Naive thymus-derived CD4-positive, alpha-beta T cell (primary cell): ENCODE results near the gene HAO2. TPM values are rescaled to one million over a fixed set of nuclear protein-coding genes. Genes with fewer than 3 reads are reported as not detected.

Source experiments
- ATAC-seq: fragments of 150-1000 bp; cut with Tn5 transposase; 2 replicates; pipeline ENCODE4 v1.10.0; 2021; ENCODE audit warnings: mild to moderate bottlenecking, moderate library complexity
- CTCF ChIA-PET: fragments of 350-600 bp; sonication (Branson Sonifier 250); formaldehyde crosslinking; loops from one replicate; lab custom pipeline; 2021; ENCODE audit warnings: antibody characterized with exemption; lab: Charles Lee
- POLR2A ChIA-PET: fragments of 350-600 bp; sonication (Branson Sonifier 250); formaldehyde crosslinking; loops from one replicate; lab custom pipeline; 2021; ENCODE audit warnings: antibody characterized with exemption, inconsistent platforms; lab: Charles Lee
- DNase-seq, 9 donors: peaks; one replicate each; pipeline versions ENCODE4 v3.0.0 to v3.0.0-alpha.2; 2020 to 2022; ENCODE audit warnings: mixed read lengths in 1 of 9
- H3K27ac ChIP-seq: one replicate; pipeline ENCODE4 v1.7.0; 2013; ENCODE audit warnings: mild to moderate bottlenecking, low read depth, low read length, moderate library complexity
- H3K27me3 ChIP-seq, 2 donors: one replicate each; pipeline ENCODE4 v1.7.0; 2013; ENCODE audit warnings: low read length in 2 of 2, mild to moderate bottlenecking in 2 of 2, moderate library complexity in 2 of 2; ENCODE audit not compliant: control insufficient read depth in 2 of 2, insufficient read depth in 2 of 2
- H3K36me3 ChIP-seq, 3 experiments: 1 replicate in 2 of 3; 2 replicates in 1 of 3; pipeline ENCODE4 v1.7.0; 2013; ENCODE audit warnings: low read length in 3 of 3, mild to moderate bottlenecking in 3 of 3, moderate library complexity in 1 of 3; ENCODE audit not compliant: insufficient read depth in 3 of 3, control insufficient read depth in 2 of 3
- H3K4me1 ChIP-seq, 2 donors: one replicate each; pipeline ENCODE4 v1.7.0; 2013; ENCODE audit warnings: low read length in 2 of 2, mild to moderate bottlenecking in 2 of 2, moderate library complexity in 1 of 2; ENCODE audit not compliant: control insufficient read depth in 2 of 2, insufficient read depth in 2 of 2
- H3K4me3 ChIP-seq: 2 replicates; pipeline ENCODE4 v1.7.0; 2013; ENCODE audit warnings: mild to moderate bottlenecking, low read length
- H3K9me3 ChIP-seq, 3 experiments: 1 replicate in 2 of 3; 2 replicates in 1 of 3; pipeline ENCODE4 v1.7.0; 2013; ENCODE audit warnings: low read length in 3 of 3; ENCODE audit not compliant: control insufficient read depth in 2 of 3
- H3K27ac Mint-ChIP-seq, 9 donors: one replicate each; pipeline ENCODE4 v1.8.0; 2020 to 2022; ENCODE audit warnings: mixed read lengths in 9 of 9, mild to moderate bottlenecking in 8 of 9, moderate library complexity in 5 of 9, inconsistent platforms in 2 of 9
- H3K27me3 Mint-ChIP-seq, 5 donors: one replicate each; pipeline ENCODE4 v1.8.0; 2021 to 2022; ENCODE audit warnings: mixed read lengths in 5 of 5, mild to moderate bottlenecking in 1 of 5
- H3K36me3 Mint-ChIP-seq, 5 donors: one replicate each; pipeline ENCODE4 v1.8.0; 2020 to 2022; ENCODE audit warnings: mixed read lengths in 5 of 5, mild to moderate bottlenecking in 3 of 5, inconsistent platforms in 1 of 5
- H3K4me1 Mint-ChIP-seq, 7 donors: one replicate each; pipeline ENCODE4 v1.8.0; 2020 to 2022; ENCODE audit warnings: mixed read lengths in 7 of 7, mild to moderate bottlenecking in 3 of 7, inconsistent platforms in 1 of 7
- H3K4me3 Mint-ChIP-seq, 10 donors: one replicate each; pipeline ENCODE4 v1.8.0; 2020 to 2022; ENCODE audit warnings: mild to moderate bottlenecking in 10 of 10, mixed read lengths in 10 of 10, moderate library complexity in 6 of 10, inconsistent platforms in 2 of 10
- H3K9me3 Mint-ChIP-seq, 11 donors: one replicate each; pipeline ENCODE4 v1.8.0; 2020 to 2022; ENCODE audit warnings: mixed read lengths in 11 of 11, mild to moderate bottlenecking in 4 of 11, inconsistent platforms in 1 of 11, moderate library complexity in 1 of 11
- intact Hi-C, 2 donors: fragments of 100-400 bp; cut with micrococcal nuclease; formaldehyde crosslinking; loops; one replicate each; pipeline ENCODE4 v1.15.1; 2023
- polyA plus RNA-seq, 2 donors: library from polyadenylated mRNA; unstranded; fragments of 300-500 nt; fragmentation: Illumina TruSeq; gene quantifications; one replicate each; pipeline ENCODE4 v1.2.3, GENCODE V29; 2021
- total RNA-seq, 6 experiments: library from RNA in 5 of 6; stranded (reverse) in 5 of 6; gene quantifications; 1 replicate in 5 of 6; 2 replicates in 1 of 6; pipeline ENCODE4 v1.2.3 and lab custom pipeline; 2021 to 2026

The HAO2 gene
- total and polyA plus RNA-seq, 7 experiments from 2014 or later = not detected

DNA sequence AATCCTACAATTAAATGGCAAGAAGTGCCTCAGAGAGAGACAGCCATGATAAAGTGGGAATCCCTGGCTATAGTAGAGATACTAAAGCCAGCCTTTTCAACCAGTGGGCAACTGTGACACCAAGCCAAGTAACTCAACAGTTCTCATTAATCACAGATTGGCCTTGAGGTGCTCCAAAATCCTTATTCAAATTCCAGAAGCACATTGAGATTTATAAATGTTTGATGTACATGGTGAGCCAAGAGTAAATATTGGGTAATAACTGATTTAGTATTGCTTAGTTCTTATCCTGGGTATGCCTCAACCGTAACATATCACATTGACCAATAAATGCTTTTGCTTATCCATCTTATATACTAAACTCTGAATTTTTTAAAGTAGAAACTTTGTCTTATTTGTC is 17.1 kb downstream of the HAO2 start:
- no peaks in the 10 kb centered on the region for H3K4me1 Mint-ChIP-seq
- peaks cover 0 to 5% (median 0%) of the 10 kb centered on the region in 11 donors for H3K9me3 Mint-ChIP-seq
- ChIA-PET POLR2A (no interaction called here), CTCF (no interaction called here)
- H3K4me3 Mint-ChIP-seq = no peak overlapping the region
- ATAC-seq (no peak), DNase-seq (no peak)
- H3K27me3 Mint-ChIP-seq = peaks cover 5 to 39% (median 11%) of the 10 kb centered on the region in 5 donors
- no peak overlapping the region for H3K27ac ChIP-seq
- no peak overlapping the region for H3K27ac Mint-ChIP-seq
- H3K36me3 ChIP-seq = no peaks in the 10 kb centered on the region
- no peaks in the 10 kb centered on the region for H3K4me1 ChIP-seq
- no peak overlapping the region for H3K4me3 ChIP-seq
- H3K9me3 ChIP-seq = no peaks in the 10 kb centered on the region
- H3K36me3 Mint-ChIP-seq = peaks cover 0 to 3% (median 0%) of the 10 kb centered on the region in 5 donors
- intact Hi-C loops = no loop called here
- no peaks in the 10 kb centered on the region for H3K27me3 ChIP-seq

DNA sequence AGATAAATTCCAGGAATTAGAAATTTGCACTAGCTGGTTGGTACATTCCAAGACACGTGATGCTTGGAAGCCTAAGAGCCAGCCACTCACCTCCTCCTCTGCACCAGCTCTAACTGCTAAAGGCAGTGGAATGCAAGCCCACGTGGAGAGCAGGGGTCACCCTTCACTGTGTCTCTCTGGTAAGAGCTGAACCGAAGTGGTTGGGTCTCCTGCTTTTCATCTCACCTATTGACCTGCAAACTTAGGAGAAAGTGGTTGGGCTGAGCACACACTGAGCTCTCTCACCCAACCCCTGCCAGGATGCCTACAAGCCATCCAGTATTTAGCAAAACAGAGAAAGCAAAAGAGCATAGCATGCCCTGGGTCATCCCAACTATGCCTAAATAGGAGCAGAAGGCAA is 19.3 kb downstream of the HAO2 start:
- Mint-ChIP-seq H3K4me3 (no peak overlapping the region), H3K4me1 (no peaks in the 10 kb centered on the region), H3K27me3 (peaks cover 5 to 32% (median 8%) of the 10 kb centered on the region in 5 donors), H3K27ac (no peak overlapping the region), H3K9me3 (no peaks in the 10 kb centered on the region), H3K36me3 (no peaks in the 10 kb centered on the region)
- no peak for ATAC-seq
- Histone ChIP-seq H3K27ac (no peak overlapping the region), H3K27me3 (no peaks in the 10 kb centered on the region), H3K36me3 (no peaks in the 10 kb centered on the region), H3K4me1 (no peaks in the 10 kb centered on the region), H3K9me3 (no peaks in the 10 kb centered on the region), H3K4me3 (no peak overlapping the region)
- POLR2A ChIA-PET = no interaction called here
- CTCF ChIA-PET = no interaction called here
- no peak for DNase-seq
- intact Hi-C loops = no loop called here

DNA sequence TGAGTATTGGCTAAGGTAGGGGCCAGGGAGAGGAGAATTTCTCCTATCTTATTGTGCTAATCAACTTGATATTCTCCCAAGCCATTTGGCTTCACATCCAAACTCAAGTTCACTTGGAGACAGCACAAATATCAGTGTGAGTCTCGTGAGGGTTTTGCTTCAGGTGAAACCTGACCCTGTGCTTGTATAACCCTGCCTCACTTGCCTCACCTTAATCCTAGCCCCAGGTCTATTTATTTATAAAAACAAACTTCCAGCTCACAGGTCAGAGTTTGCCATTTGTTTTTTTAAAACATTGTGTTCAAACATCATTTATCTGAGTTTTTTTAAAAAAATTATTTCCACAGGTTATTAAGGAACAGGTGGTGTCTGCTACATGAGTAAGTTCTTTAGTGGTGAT is 19.9 kb downstream of the HAO2 start:
- no peak overlapping the region for H3K4me3 ChIP-seq
- DNase-seq (no peak), ATAC-seq (no peak)
- H3K4me1 Mint-ChIP-seq = no peaks in the 10 kb centered on the region
- no peak overlapping the region for H3K27ac Mint-ChIP-seq
- H3K36me3 ChIP-seq = no peaks in the 10 kb centered on the region
- H3K4me1 ChIP-seq = no peaks in the 10 kb centered on the region
- H3K9me3 ChIP-seq = no peaks in the 10 kb centered on the region
- ChIA-PET POLR2A (no interaction called here), CTCF (no interaction called here)
- intact Hi-C loops = no loop called here
- H3K27me3 ChIP-seq = no peaks in the 10 kb centered on the region
- H3K27ac ChIP-seq = no peak overlapping the region
- H3K4me3 Mint-ChIP-seq = no peak overlapping the region
- no peaks in the 10 kb centered on the region for H3K36me3 Mint-ChIP-seq
- H3K27me3 Mint-ChIP-seq = peaks cover 5 to 35% (median 14%) of the 10 kb centered on the region in 5 donors
- peaks cover 0 to 1% (median 0%) of the 10 kb centered on the region in 11 donors for H3K9me3 Mint-ChIP-seq

DNA sequence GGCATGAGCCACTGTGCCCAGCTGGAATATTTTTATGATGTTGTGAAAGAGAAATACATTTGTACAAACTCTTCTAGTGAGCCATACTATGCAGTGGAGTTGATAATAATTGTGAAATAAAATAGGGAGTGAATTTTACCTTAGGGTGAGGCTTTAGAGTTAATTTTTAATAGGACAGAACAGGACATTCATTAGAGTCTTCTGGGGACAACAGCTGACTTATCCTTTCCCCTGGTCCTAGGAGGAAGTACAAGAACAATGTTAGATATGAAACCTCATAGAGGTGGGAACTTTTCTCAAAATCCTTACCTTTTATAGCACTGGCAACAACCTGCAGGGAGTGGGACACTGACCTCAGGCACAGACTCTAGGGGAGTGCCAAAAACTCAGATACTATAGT is 21.9 kb downstream of the HAO2 start:
- H3K27me3 Mint-ChIP-seq = peaks cover 6 to 42% (median 20%) of the 10 kb centered on the region in 5 donors
- H3K36me3 Mint-ChIP-seq = no peaks in the 10 kb centered on the region
- DNase-seq (no peak), ATAC-seq (no peak)
- Histone ChIP-seq H3K27me3 (no peaks in the 10 kb centered on the region), H3K4me1 (no peaks in the 10 kb centered on the region), H3K27ac (no peak overlapping the region), H3K9me3 (no peaks in the 10 kb centered on the region), H3K4me3 (no peak overlapping the region), H3K36me3 (no peaks in the 10 kb centered on the region)
- H3K4me1 Mint-ChIP-seq = no peaks in the 10 kb centered on the region
- ChIA-PET CTCF (no interaction called here), POLR2A (no interaction called here)
- H3K4me3 Mint-ChIP-seq = no peak overlapping the region
- H3K9me3 Mint-ChIP-seq = peaks cover 0 to 2% (median 0%) of the 10 kb centered on the region in 11 donors
- intact Hi-C loops = no loop called here
- no peak overlapping the region for H3K27ac Mint-ChIP-seq

DNA sequence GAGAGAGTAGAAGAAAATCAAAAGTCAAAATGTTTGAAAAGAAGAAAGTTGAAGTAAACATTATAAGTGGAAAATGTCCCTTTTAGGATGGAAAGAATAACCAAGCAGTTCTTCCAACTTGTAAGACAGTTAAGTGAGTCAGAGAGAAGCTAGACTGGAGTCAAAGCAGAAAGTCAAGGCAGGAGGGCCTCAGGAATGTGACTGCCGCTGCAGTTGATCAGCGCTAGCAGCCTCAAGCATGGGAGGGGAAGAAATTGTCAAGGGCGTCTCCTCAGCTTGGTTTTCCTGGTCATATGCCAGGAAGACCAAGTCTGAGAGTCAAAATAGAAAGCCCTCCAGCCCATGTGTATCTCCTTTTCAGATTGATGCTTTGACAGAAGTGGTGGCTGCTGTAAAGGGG is 23.2 kb downstream of the HAO2 start:
- H3K9me3 Mint-ChIP-seq = peaks cover 0 to 3% (median 0%) of the 10 kb centered on the region in 11 donors
- CTCF ChIA-PET = no interaction called here
- H3K4me1 Mint-ChIP-seq = no peaks in the 10 kb centered on the region
- H3K27ac Mint-ChIP-seq = peak overlapping the region in 1 of 9 donors; percentile 34
- Histone ChIP-seq H3K36me3 (no peaks in the 10 kb centered on the region), H3K4me1 (no peaks in the 10 kb centered on the region), H3K9me3 (no peaks in the 10 kb centered on the region), H3K4me3 (no peak overlapping the region), H3K27ac (no peak overlapping the region), H3K27me3 (no peaks in the 10 kb centered on the region)
- ATAC-seq (no peak), DNase-seq (no peak)
- H3K27me3 Mint-ChIP-seq = peaks cover 7 to 36% (median 25%) of the 10 kb centered on the region in 5 donors
- no peak overlapping the region for H3K4me3 Mint-ChIP-seq
- POLR2A ChIA-PET = no interaction called here
- intact Hi-C loops = no loop called here
- no peaks in the 10 kb centered on the region for H3K36me3 Mint-ChIP-seq

DNA sequence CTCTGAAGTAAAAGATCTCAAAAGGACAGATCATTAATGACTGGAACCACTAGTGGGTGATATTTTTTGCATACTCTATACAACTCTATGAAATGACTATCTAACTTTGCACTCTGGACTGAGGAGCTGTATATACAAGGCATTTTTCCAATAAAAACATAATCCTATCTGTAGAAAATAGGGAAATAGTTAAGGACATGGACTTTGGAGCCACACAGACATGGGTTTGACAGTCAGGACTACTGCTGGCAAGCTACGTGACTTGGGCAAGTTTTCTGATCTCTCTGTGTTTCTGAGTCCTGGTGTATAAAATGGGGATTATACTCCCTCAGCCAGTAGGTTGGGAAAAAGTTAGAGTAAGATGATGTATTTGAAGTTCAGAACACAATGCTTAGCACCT is 25.5 kb downstream of the HAO2 start:
- no peak for ATAC-seq
- Mint-ChIP-seq H3K4me3 (no peak overlapping the region), H3K27me3 (peaks cover 2 to 35% (median 22%) of the 10 kb centered on the region in 5 donors), H3K36me3 (no peaks in the 10 kb centered on the region), H3K4me1 (no peaks in the 10 kb centered on the region), H3K9me3 (peaks cover 0 to 4% (median 0%) of the 10 kb centered on the region in 11 donors), H3K27ac (no peak overlapping the region)
- ChIA-PET CTCF (no interaction called here), POLR2A (no interaction called here)
- no peak for DNase-seq
- Histone ChIP-seq H3K4me3 (no peak overlapping the region), H3K4me1 (no peaks in the 10 kb centered on the region), H3K9me3 (no peaks in the 10 kb centered on the region), H3K27me3 (no peaks in the 10 kb centered on the region), H3K27ac (no peak overlapping the region), H3K36me3 (no peaks in the 10 kb centered on the region)
- intact Hi-C loops = no loop called here

DNA sequence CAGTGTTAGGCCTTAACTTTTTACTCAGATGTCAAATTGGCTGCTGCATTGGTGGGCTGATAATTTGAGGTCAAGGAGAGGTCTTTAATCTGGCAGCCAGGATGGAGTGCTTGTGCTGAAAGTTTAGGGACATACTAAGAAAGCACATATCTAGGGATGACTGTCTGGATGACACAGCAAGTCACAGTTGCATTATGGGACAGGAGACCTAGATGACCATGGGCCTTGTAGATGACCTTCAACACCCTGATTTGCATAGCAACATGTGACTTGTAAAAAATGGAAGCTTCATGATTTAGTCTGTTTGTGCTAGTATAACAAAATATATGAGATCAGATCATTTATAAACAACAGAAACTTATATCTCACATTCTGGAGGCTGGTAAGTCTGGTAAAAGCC is 28.4 kb downstream of the HAO2 start:
- no peak for DNase-seq
- ATAC-seq = no peak
- intact Hi-C loops = no loop called here
- no peak overlapping the region for H3K27ac Mint-ChIP-seq
- H3K4me3 Mint-ChIP-seq = no peak overlapping the region
- CTCF ChIA-PET = no interaction called here
- Histone ChIP-seq H3K4me1 (no peaks in the 10 kb centered on the region), H3K27me3 (no peaks in the 10 kb centered on the region), H3K27ac (no peak overlapping the region), H3K9me3 (no peaks in the 10 kb centered on the region), H3K4me3 (no peak overlapping the region), H3K36me3 (no peaks in the 10 kb centered on the region)
- H3K27me3 Mint-ChIP-seq = peaks cover 2 to 18% (median 15%) of the 10 kb centered on the region in 5 donors
- H3K9me3 Mint-ChIP-seq = peaks cover 0 to 7% (median 0%) of the 10 kb centered on the region in 11 donors
- POLR2A ChIA-PET = no interaction called here
- no peaks in the 10 kb centered on the region for H3K36me3 Mint-ChIP-seq
- no peaks in the 10 kb centered on the region for H3K4me1 Mint-ChIP-seq
